OCI-LY3 (cell line): ENCODE results near the gene HYCC1.

Source experiments
- EZH2phosphoT487 ChIP-seq: fragments of 200-600 bp; shearing (Covaris generic); IDR thresholded peaks from 2 replicates; pipeline ENCODE4 v1.6.1; 2018; ENCODE audit warnings: antibody characterized with exemption, mixed run types, low read depth
- TF ChIP-seq, protein P1 (sequence below): fragments of 200-600, 300-600 bp; sonication (generic); IDR thresholded peaks from 2 replicates; pipeline ENCODE4 v1.5.1; 2014; ENCODE audit warnings: antibody characterized with exemption, low read length, low read depth

DNA sequence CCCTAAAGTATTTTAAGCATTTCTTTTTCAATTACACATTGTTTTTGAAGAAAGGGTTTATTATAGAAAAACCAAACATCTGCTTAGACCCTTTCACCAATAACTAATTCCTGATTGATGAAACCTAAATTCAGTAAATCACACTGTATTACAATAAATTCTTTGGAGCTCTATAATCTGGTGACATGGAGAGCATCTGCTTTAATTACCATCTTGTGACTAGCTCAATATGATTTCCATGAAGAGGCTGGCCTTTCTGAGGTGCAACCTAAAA is 9.7 kb downstream of the HYCC1 start:
- TF ChIP-seq EZH2phosphoT487, result no peak
- TF ChIP-seq, protein P1, sequence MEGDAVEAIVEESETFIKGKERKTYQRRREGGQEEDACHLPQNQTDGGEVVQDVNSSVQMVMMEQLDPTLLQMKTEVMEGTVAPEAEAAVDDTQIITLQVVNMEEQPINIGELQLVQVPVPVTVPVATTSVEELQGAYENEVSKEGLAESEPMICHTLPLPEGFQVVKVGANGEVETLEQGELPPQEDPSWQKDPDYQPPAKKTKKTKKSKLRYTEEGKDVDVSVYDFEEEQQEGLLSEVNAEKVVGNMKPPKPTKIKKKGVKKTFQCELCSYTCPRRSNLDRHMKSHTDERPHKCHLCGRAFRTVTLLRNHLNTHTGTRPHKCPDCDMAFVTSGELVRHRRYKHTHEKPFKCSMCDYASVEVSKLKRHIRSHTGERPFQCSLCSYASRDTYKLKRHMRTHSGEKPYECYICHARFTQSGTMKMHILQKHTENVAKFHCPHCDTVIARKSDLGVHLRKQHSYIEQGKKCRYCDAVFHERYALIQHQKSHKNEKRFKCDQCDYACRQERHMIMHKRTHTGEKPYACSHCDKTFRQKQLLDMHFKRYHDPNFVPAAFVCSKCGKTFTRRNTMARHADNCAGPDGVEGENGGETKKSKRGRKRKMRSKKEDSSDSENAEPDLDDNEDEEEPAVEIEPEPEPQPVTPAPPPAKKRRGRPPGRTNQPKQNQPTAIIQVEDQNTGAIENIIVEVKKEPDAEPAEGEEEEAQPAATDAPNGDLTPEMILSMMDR, result no peak
